ENCODE measurements around the gene USF3.

Gene USF3

GRCh38 chr3:113695786-113696645 lies at the start of gene USF3:
Gene USF3, minus strand, starts transcription at chr3:113696642. Its CDS starts 21,764 bp downstream, at chr3:113674878.
- DNase-seq: peak; percentile 88

- DNase-seq: peak; percentile 97
Measured at GRCh38 chr3:113745756-113746547, 49.5 kb upstream of the USF3 start, which contains the start of gene NAA50. Gene NAA50, minus strand, starts transcription at chr3:113746249. Its CDS starts 300 bp downstream, at chr3:113745949.

DNA sequence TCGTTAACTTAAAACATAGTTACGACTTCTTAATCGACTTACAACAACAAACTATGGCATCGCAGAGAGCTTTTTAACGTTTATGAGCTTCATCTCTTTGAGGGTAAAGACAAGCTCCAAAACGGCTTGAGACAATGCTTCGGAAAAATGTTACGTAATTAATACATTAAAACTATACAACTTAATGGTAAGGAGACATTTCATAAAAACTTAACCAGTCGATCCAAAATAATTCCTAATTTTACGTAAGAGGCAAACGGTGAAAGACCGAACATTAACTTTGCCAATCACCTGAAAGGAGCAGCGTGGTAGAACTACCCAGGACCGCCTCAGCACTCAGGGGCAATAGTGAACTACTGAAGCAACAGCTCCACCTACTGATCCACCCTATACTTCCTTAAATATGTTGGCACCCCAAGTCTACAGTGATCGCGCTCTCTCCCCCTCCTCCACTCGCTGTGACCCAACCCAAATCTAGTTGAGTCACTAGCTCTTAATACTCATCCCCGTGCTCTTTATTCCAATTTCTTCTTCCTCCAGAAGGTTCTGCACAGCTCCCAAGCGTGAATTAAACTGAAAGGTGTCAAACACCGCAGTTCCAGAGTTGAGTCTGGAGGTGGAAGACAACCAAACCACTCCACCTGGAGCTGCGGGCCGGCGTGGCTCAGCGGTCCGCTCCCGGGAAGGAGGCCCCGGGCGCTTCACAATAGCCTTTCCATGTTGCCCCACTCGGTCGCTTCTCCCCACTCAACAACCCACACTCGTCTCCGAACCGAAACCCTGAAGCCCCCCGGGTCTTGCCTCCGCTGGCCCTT lies 48.7 kb upstream of the USF3 start:
- DNase-seq: peak; percentile 89

- peak; percentile 42 for DNase-seq
Measured at GRCh38 chr3:113743006-113743630, 46.7 kb upstream of the USF3 start.

GRCh38 chr3:113741620-113742019 lies 45.2 kb upstream of the USF3 start:
- no peak for DNase-seq

GRCh38 chr3:113741086-113741485 lies 44.6 kb upstream of the USF3 start:
- DNase-seq: no peak

DNA sequence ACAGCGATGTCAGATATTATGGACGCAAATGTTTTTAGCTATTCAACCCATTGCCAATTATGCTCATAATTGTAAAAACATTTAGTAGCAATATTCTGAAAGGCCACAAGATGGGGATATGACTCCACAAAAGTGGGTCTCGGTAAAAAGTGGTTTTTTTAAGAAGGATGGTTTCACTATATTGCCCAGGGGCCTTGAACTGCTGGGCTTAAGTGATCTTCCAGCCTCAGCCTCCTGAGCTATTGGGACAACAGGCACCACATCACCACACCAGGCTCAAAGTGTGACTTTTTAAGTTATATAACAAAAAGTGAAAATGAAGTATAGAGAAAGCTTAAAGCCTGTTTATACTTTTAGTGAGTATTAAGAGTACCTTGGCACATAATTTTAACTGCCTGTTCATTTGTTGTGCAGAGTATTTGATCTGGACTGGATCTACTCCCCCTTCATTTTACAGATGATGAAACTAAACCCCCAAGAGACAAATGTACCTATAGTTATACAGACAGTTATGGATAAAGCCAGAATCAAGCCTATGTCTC lies 40.2 kb upstream of the USF3 start:
- DNase-seq: peak; percentile 79

- no peak for DNase-seq
Measured at GRCh38 chr3:113731694-113732093, 35.3 kb upstream of the USF3 start.

- no peak for DNase-seq
Measured at GRCh38 chr3:113730550-113730949, 34.1 kb upstream of the USF3 start.

DNA sequence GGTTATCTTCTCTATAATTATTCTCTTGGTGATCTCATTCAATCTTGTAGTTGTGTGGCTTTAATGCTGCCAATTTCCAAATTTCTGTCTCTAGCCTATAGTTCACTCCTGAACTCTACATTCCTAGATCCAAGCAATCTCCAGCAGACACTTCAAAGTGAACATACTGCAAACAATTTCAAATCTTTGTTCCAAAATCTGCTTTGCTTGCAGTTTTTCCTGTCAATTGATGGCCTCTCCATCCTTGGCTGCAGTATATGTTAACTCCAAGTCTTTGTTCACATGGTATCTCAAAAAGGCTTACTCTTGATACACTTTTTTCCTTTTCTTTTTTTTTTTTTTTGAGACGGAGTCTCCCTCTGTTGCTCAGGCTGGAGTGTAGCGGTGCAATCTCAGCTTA lies 32.2 kb upstream of the USF3 start:
- no peak for DNase-seq

- no peak for DNase-seq
Measured at GRCh38 chr3:113721636-113722035, 25.2 kb upstream of the USF3 start.

GRCh38 chr3:113719758-113720157 lies 23.3 kb upstream of the USF3 start:
- no peak for DNase-seq

DNA sequence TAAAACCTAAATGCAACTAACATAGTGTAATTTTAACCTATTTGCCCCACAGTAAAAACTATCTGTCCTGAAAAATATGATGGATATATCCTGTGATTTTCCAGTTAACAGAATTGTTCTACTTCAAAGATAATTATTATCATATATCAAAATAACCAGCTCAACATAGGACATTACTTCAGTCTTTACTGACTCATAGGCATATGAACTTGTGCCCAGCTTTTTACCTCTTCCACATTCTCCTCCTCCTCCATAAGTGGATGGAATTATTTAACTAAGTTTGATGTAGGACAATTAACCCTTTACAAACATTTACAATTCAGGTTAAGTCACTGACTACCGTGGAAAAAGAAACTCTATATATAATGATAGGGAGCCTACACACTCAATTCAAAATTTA lies 22.9 kb upstream of the USF3 start:
- no peak for DNase-seq

- DNase-seq: no peak
Measured at GRCh38 chr3:113717818-113718217, 21.4 kb upstream of the USF3 start.

DNA sequence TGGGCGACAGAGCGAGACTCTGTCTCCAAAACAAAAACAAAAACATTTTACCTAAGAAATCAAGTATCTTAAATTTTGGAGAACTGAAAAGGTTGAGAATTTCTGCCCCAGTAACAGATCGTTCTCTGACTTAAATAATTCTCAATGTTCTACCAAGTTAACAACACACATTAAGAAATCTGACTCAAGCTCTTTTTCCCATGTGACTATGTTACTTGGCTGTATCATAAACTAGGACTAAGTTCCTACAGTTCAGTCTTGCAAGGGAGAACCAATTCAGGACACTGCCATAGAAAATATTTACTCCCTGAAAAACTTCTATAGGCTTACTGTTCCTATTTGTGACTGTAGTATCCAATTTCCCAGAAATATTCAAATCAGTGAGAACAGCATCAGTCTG lies 20.9 kb upstream of the USF3 start:
- no peak for DNase-seq

- DNase-seq: no peak
Measured at GRCh38 chr3:113714702-113715101, 18.3 kb upstream of the USF3 start.

GRCh38 chr3:113712129-113712528 lies 15.7 kb upstream of the USF3 start:
- no peak for DNase-seq

DNA sequence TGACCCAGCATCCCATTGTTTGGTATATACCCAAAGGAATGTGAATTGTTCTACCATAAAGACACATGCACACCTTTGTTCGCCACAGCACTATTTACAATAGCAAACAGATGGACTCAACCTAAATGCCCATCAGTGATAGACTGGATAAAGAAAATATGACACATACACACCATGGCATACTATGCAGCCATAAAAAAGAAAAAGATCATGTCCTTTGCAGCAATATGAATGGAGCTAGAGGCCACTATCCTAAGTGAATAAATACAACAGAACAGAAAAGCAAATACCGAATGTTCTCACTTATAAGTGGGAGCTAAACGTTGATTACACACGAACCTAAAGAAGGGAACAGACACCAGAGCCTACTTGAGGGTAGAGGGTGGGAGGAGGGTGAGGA lies 11.4 kb upstream of the USF3 start:
- DNase-seq: no peak

- DNase-seq: no peak
Measured at GRCh38 chr3:113698956-113699355, 2.5 kb upstream of the USF3 start.

DNA sequence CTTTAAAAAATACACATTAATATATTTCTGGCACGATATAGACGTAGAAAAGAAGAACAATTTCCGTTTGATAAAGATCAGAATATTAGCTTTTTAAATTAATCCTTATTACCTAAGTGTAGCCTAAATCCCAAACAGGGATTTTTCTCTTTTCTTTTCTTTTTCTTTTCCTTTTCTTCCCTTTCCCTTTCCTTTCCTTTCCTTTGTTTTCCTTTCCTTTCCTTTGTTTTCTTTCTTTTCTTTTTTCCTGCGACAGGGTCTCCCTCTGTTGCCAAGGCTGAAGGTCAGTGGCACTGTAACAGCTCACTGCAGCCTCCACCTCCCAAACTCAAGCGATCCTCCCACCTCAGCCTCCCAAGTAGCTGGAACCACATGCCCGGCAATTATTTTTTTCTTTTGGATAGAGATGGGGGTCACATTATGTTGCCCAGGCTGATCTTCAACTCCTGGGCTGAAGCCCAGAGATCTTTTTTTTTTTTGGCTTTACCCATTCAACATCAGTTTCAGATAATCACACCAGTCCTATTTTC lies 1.8 kb upstream of the USF3 start:
- DNase-seq: no peak

DNA sequence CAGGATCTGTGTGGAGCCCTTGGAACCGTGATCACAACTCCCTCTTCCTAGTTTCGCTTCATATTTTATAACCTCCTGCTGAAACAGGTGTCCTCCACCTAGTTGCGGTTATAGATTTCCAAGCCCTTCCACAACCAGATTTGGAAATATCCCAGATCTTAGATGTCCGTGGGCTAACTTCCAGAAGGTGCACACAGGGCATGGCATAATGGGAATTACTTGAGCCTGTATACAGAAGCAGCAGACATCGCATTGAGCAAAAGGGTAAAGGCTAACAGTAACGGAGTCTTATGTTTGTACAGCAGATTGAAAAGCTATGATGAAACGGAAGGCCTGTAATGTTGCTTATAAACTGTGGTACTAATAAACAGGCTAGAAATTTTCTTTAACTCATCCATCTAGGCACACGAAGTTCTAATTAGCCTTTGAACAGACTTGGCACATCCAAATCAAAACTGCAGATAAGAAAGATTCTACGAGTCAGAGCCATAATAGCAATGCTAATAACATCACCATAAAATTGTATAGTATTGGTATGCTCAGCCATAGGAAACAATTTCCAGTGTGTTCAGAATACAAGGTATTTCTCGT lies 1.2 kb upstream of the USF3 start:
- DNase-seq: no peak
